Astrocyte (in vitro differentiated cells and primary cell): Measurements from ENCODE around the gene FRA10AC1.

Source experiments
- EZH2 ChIP-seq: IDR thresholded peaks from 2 replicates; pipeline ENCODE4 v1.6.1; 2012; ENCODE audit warnings: mild to moderate bottlenecking, low read length, inconsistent platforms; ENCODE audit not compliant: insufficient read depth
- TF ChIP-seq, protein P1 (sequence below): IDR thresholded peaks from 2 replicates; pipeline ENCODE4 v1.5.1; 2011; ENCODE audit warnings: low read depth, mild to moderate bottlenecking, inconsistent platforms, low read length, moderate library complexity; ENCODE audit not compliant: insufficient read depth

DNA sequence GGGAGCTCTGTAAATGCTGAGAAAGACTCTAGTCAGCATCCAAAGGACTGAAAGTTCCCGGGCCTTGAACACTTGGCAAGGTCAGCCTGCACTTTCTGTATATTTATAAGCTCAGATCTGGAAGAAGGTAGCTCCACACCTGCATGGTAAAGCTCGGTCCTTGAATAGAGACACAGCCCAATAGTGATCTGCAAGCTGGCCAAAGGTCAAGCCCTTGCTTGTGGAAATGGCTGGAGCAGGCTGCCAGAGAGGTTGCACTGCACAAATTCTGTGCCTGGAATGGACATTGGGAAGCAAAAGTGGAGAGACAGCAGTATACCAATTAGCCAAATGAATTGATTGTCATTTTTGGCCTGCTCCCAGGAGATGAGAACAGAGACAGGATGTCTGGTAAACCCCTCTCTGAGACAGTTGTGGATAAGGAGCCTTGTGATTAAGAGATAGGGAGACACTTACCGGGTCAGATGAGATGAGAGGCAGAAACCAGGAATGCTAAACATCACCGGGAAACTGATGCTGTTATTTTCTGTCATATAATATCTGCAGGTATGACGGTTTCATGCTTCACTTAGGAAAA is 8.0 kb upstream of the FRA10AC1 start:
- TF ChIP-seq, protein P1, sequence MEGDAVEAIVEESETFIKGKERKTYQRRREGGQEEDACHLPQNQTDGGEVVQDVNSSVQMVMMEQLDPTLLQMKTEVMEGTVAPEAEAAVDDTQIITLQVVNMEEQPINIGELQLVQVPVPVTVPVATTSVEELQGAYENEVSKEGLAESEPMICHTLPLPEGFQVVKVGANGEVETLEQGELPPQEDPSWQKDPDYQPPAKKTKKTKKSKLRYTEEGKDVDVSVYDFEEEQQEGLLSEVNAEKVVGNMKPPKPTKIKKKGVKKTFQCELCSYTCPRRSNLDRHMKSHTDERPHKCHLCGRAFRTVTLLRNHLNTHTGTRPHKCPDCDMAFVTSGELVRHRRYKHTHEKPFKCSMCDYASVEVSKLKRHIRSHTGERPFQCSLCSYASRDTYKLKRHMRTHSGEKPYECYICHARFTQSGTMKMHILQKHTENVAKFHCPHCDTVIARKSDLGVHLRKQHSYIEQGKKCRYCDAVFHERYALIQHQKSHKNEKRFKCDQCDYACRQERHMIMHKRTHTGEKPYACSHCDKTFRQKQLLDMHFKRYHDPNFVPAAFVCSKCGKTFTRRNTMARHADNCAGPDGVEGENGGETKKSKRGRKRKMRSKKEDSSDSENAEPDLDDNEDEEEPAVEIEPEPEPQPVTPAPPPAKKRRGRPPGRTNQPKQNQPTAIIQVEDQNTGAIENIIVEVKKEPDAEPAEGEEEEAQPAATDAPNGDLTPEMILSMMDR: no peak
- no peak for TF ChIP-seq EZH2
